GM19099 (cell line): ENCODE data around the gene ANKRD60.

ENCODE experiments used
- POLR2A ChIP-seq: IDR thresholded peaks from 3 replicates; pipeline ENCODE4 v1.6.1; 2011; ENCODE audit warnings: low read depth; ENCODE audit not compliant: insufficient read length; ENCODE audit errors: extremely low read depth

Gene ANKRD60

DNA sequence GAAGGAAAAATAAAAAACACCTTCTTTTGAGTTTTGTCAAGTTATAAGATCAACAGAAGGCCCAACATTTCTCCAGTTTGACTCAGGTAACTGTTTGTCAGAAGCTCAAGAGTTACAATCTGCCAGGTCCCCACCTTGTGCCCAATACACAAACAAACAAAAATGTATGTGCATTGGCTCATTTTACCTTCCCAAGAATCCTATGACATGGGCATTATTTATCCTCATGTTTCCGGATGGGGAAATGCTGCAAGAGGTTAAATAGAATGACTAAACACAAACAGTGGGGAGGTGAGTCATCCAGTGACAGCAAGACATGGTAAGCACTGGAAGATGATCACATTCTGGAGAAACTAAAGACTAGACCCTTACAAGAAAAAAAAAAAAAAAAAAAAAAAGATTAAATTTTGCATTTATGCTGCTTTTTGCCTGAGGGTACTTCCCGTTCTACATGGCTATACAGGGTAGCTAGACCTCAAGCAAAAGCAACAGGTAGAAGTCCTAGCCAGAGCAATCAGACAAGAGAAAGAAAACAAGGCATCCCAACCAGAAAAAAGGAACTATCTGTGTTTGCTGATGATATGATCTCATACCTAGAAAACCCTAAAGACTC is 23.6 kb upstream of the ANKRD60 start:
- TF ChIP-seq POLR2A, result no peak

DNA sequence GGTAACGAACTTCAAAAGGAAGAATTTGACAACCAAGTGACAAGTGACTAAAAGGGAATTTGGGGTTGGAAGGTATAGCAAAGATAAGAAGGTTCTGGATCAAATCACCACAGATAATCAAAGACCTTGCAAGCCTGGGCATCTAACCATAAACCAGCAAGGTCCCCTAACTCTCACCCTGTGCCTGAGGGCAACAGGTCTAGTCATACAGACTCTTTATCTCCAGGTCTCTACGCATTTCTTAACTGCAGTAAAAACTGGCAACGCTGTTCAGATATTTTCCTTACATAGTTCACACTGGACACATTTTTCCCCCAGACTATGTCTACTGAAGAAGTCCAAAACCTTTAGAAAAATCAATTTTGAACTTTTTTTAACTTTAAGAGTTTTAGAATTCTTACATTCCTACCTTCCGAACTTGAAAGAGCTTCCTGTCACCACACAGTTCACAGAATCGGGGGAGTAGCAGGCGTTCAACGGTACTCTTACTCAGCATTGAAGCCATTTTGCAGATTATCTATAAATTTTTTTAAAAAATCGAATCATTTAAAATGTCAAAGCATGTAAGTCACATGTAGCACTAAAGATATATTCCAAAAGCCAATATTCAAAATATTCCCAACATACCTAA is 23.0 kb upstream of the ANKRD60 start:
- no peak for TF ChIP-seq POLR2A

DNA sequence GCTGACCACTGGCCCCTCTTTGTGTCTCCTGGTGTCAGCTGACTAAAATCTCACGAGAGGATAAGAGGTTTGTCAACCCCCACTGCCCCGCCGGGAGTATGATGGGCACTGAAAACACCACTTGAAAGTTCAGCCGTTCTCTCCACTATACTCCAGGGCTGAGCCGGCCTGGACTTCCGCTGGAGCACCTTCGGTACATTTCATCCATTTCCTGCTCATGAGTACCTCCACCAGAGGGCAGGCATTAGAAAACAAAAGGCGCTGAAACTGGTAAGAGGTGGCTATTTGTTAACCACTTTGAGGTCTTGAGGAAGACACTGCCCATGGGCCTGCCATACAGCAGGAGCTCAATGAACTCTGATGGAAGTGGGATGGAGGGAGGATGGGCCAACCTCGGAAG is 17.9 kb upstream of the ANKRD60 start:
- no peak for TF ChIP-seq POLR2A

DNA sequence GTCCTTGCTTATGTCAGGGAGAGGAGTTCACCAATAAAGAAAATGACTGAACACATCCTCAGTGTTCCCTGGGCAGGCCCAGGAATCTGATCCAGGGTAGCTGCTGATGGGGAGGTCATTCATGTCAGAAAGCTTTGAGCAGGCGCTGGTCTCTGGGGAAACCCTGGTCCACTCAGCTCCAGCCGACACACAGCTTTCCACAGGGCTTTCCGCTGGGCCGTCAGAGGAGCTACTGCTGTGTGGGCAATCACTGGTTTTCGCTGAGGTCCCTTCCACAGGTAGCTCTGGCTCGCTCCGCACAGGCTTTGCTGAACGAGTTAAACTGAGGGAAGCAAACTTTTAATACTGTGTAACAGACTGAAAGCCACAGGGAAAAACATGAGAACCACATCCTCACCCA is 17.5 kb upstream of the ANKRD60 start:
- no peak for TF ChIP-seq POLR2A

DNA sequence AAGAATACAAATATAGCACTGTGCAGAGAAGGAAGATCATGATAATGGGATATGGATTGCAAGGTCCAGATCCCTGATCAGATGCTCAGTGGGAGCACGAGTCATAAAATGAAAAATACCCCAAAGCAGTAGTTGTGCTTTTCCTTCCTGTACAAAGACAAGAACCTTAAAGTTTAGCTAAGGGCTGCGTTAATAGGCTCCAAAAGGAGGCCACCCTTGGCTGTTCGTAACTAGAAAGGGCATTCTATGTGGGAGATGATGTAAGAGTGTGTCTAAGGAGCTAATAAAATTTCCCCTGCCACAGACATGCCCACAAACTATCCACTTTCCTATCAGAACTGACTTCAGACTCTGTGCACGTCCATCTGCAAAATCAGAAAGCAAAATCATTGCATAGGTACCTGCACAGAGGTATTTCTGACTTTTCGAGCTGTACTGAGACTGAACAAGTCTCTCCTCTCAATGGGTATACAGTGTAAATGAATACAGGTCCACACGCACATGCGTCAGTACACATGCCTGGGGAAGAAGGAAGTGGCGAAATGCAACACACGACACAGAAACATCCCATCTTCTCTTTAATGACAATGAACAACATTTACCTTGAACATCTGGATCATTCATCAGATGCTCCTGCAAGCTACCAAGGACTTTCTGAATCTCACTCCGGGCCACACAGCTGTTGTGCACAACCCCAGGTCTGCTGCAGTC is 16.9 kb upstream of the ANKRD60 start:
- TF ChIP-seq POLR2A, result no peak

DNA sequence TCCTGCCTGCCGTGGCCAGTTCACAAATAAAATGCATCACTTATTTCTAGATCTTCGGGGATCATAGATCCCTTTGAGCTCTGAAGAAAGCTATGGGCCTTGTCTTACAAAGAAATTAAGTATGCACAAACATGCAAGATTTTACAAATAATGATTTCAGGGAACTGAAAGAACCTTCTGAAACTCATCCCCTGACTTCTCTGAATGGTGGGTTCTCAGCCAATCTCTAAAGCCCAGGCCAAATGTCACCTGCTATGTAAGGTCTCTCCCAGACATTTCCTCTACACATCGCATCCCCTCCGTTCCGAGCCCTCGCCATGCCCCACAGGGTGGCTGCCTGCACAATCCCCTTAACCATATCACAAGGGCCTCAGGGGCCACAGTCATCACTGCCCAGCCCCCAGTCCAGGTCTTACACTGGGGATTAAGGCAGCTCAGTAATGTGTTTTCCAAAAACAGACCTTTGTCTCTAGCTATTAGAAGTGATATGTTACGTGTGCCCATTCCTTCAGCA is 16.1 kb upstream of the ANKRD60 start:
- no peak for TF ChIP-seq POLR2A

DNA sequence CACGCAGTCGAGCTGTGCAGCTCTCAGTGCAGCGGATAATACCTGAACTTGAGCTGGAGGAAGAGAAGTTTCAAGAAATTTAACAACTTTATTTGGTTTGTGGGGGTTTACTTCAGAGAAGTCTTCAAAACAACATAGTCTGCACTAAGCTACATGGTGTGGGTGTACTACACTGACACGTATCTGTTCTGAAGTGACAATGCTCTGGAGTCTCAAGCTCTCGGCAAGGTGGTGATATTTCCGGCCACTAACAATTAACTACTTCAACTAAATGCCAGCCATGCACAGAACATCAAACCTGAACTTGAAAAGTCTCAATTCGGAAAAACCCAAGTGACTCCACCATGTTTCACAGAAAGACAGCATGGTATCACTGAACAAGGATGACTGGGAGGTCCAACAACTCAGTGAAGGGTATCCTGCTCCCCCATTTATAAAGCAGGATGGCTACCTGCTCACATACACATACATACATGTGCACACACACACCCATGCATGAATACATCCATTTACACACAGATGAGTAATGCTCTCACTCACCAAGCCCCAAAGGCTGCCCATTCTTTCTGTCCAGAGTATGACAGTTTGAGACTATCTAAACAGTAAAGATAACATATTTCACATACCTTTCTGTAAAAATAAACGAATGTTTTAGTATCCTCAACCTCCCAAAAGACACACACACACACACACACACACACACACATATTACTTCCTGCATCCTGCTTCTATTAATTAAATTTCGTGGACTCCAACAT is 15.4 kb upstream of the ANKRD60 start:
- no peak for TF ChIP-seq POLR2A

DNA sequence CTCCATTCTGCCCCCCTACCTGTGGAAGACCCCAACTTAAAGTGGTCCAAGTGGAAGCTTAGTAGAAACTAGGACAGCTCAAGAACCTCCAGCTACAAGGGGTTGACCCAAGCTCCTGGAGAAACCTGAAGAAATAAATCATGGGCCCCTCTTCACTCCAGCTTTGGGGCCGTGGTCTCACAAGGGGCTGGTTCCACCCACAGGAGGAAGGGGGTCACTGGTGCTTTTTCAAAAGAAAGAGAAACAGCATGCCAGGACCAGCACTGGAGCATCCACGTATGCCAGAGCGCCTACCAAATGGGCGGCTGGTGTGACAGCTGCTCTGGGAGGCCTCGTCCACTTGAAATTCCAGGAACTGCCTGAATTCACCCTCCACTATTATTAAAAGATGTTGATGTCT is 14.4 kb upstream of the ANKRD60 start:
- TF ChIP-seq POLR2A, result no peak

DNA sequence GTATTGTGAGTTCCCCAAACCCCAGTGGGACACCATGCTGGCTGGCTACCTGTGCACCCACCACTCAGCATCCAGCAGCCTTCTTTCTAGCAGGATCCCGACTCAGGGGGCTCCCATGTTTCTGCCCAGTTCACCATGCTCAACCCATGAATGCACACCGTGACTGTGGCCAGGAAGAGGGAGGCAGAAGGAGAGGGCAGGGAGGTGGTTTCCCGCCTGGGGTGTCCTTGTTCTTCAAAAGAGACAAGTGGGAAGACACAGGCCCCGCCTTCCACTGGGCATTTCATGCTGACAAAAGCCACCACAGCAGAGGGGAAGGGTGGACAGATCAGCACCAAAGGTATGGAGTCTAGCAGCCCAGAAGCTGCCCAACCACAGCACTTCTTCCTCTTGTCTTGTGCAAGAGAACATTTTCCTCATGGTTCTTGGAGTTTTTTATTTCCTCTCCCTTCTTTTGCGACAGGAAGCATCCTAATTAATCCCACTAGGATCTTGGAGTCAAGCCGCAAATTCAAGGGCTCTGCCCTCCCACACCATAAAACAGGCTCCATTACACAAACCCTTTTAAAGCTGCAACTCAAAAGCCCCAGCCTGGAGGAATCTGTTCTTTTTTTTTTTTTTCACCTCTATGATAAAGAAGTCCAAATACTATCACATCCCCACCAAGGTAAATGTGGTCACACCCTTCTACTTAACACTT is 13.5 kb upstream of the ANKRD60 start:
- no peak for TF ChIP-seq POLR2A

DNA sequence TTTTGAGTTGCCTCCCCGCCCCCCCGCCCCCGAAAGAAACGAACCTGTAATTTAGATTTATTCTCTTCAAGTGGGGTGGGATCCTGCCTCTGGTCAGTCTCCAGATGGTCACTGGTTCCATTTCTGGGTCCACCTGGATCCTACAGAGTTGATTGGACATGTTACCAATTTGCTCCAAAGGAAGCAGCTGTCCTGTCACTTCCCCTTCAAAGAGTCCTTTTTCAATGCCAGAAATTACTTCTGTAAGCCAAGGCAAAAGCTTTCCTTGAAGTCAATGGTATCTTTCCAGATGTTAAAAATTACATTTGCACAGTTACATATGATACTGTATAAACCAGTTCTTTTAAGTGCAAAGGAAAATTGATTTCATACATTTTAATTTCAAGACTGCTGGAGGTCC is 12.0 kb upstream of the ANKRD60 start:
- TF ChIP-seq POLR2A, result no peak

DNA sequence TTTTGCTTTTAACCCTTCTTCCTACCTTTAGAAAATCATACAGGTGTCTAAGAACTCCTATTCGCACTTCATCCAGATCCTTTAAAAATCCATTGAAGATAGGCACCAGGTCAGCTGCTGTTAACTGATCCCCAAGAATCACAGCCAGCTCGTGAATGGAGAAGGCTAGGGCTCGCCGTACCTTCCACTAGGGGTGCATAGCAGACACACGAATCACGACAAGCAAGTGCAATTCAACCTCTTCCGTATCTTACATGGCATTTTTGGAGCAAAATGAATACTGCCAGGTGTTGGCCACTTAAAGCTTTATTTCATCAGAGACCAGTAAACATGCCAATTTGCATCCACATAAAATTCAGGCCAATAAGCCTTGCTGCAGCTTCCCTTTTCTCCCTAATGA is 10.8 kb upstream of the ANKRD60 start:
- TF ChIP-seq POLR2A, result no peak

DNA sequence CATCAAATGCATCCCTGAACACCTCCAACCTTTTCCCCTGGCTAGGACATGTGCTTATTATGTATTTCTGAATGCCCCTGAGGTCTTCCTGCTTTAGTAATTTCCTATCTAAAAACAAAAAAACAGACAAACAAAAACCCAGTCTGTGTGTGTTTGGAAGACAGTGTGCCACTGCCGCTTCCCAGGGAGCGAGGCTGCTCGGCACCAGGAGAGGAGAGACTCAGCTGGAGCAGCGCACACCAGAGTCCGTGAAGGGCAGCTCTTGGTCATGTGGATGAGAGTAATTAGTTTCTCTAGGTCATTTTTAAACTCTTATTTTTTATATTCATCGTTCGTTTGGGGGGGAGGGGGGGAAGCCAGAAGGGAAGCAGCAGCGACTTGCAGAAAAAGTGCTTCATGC is 10.0 kb upstream of the ANKRD60 start:
- no peak for TF ChIP-seq POLR2A

DNA sequence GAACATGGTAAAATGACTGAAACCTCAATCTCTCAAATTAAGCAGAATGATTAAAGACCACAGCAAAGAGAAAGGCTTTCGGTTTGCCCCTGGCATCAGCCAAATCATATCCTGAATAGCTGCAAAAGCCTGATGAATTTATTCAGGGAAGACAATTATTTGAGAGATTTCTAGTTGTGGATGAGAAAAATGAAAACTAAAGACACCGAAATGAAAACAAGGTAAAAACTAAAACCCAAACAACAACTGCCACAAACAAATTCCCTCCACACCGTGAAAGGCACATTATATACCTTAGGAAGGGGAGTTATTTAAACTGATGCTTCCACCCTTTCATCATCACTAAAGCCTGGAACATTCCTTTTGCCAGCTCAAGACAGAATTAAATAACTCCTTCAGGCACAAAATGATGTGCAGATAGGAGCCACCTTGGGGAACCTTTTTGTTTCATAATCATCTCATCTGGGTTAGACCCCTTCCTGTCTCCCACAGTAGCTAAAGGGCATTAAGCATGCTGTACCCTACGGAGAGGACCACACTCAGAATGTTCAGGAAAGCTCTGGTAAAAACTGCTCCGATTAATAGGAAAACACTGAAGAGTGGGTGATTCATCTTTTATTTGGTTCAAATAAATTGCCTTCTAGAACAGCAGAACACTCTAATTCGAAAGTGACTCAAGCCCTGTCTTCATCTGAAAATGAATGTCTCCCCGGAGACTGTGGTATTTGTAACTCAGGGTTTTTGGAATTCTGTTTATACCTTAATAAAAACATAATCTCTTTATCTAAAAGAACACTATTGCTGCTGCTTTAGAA is 9.1 kb upstream of the ANKRD60 start:
- TF ChIP-seq POLR2A, result no peak

DNA sequence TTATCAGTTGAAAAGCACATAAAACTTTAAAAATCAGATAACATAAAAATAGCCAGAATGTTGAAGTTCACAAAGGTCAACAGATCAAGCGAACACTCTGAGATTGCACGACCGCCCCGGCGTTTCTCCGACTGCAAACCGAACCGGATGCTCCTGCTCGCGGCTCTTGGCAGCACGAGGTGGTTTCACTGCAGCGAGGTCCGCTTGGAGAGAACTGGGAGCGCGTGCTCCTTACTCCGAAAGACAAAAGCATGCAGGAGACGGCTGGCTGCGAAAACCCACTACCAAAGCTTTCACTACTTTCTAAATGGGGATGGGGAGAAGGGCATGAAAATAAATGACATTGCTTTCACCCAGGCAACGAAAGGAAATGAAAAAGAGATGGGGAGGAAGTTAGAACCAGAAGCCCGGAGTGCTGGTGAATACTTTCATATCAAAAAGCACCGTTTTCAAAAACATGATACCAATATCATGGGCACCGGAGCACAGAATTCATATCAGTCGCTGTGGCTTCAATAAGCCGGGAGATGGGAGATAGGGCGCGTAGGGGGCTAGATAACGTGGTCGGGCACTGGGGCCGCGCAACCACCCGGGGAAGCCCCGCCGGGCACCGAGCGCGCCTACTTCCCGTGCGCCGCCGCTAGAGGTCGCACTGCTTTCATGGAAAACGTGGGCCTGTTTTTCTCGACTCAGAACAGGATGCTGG is 8.3 kb upstream of the ANKRD60 start:
- TF ChIP-seq POLR2A, result no peak

DNA sequence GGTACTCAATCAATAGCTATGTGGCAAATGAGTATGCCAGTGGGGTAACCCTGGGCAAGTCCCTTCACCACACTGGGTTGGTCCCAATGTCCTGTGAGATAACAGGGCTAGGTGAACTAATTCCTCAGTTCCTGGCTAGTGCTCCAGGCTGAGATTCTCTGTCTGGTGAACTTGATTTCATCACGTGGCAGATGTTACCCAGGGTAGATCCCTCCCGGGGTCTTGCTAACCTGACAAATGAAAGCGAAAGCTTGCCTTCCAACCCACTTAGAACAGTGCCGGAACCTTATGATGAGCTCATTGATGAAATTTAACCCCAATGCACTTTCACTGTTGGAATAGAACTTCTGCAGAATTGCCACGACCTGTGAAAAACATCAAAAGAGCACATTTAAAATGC is 6.6 kb upstream of the ANKRD60 start:
- TF ChIP-seq POLR2A, result no peak
